Cardiac fibroblast (primary cell): ENCODE data around the gene KRT6A.
A peak's percentile ranks its signal among the peaks of the same experiment; 100 is the strongest.
"Not testable (repeated sequence)": the region's sequence is repeated elsewhere in the genome, so short reads cannot be mapped to it uniquely, and the experiment has no call there.

ENCODE experiments used
- DNase-seq, 2 donors: peaks; one replicate each; pipeline versions ENCODE4 v3.0.0 to v3.0.0-alpha.2; 2010; ENCODE audit warnings: low read depth in 2 of 2
- H3K4me3 ChIP-seq, 2 donors: replicated peaks in 1 of 2; 1 replicate in 1 of 2; 2 replicates in 1 of 2; pipeline ENCODE4 v1.5.1; 2011; ENCODE audit warnings: low read depth in 2 of 2, low read length in 2 of 2, mild to moderate bottlenecking in 2 of 2, moderate library complexity in 1 of 2
- TF ChIP-seq, protein P1 (sequence below): IDR thresholded peaks from one replicate; pipeline ENCODE4 v1.5.1; 2011; ENCODE audit warnings: low read depth, mild to moderate bottlenecking, low read length, inconsistent platforms

KRT6A gene

DNA sequence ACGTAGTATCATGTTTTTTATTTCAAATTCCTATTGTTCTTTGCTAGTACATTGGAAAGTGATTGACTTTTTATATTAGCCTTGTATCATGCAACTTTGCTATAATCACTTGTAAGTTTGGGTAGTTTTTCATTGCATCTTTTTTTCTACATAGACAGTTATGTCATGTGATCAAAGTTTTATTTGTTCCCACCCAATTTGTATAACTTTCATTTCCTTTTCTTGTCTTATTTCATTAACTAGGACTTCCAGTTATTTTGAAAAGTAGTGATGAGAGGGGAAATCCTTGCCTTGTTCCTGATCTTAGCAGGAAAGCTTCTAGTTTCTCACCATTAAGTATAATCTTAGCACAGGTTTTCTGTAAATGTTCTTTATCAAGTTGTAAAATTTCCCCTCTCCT lies 9.8 kb upstream of the KRT6A start:
- H3K4me3 ChIP-seq = no peak overlapping the region
- TF ChIP-seq, protein P1, sequence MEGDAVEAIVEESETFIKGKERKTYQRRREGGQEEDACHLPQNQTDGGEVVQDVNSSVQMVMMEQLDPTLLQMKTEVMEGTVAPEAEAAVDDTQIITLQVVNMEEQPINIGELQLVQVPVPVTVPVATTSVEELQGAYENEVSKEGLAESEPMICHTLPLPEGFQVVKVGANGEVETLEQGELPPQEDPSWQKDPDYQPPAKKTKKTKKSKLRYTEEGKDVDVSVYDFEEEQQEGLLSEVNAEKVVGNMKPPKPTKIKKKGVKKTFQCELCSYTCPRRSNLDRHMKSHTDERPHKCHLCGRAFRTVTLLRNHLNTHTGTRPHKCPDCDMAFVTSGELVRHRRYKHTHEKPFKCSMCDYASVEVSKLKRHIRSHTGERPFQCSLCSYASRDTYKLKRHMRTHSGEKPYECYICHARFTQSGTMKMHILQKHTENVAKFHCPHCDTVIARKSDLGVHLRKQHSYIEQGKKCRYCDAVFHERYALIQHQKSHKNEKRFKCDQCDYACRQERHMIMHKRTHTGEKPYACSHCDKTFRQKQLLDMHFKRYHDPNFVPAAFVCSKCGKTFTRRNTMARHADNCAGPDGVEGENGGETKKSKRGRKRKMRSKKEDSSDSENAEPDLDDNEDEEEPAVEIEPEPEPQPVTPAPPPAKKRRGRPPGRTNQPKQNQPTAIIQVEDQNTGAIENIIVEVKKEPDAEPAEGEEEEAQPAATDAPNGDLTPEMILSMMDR = no peak
- DNase-seq = no peak

DNA sequence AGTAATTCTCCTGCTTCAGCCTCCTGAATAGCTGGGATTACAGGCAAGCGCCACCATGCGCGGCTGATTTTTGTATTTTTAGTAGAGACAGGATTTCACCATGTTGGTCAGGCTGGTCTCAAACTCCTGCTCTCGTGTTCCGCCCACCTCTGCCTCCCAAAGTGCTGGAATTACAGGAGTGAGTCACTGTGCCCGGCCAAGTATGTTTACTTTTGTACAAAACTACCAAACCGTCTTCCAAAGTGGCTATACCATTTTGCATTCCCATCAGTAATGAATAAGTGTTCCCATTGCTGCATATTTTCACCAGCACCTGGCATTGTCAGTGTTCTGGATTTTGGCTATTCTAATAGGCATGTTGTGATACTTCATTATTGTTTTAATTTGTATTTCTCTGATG lies 8.4 kb upstream of the KRT6A start:
- H3K4me3 ChIP-seq = no peak overlapping the region
- peak in 1 of 2 donors; percentile 28 for DNase-seq
- TF ChIP-seq, protein P1 = no peak

DNA sequence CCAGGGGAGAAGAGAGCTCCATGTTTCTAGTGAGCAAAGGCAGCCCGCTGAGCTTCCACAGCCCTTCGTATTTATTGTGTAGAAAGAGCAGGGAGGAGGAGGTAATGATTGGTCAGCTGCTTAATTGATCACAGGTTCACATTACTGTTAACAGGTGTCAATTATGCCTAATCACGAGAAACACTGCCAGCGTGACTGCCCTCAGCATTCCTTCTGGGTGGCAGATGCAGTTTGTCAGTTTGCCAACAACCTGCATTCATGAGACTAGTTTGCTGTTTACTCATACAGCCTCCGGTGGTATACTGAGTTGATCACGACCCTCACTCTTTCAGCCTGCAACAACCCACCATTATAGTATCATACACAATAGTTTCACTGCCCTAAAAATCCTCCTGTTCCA lies 7.5 kb upstream of the KRT6A start:
- not testable (repeated sequence) for DNase-seq, H3K4me3 ChIP-seq

DNA sequence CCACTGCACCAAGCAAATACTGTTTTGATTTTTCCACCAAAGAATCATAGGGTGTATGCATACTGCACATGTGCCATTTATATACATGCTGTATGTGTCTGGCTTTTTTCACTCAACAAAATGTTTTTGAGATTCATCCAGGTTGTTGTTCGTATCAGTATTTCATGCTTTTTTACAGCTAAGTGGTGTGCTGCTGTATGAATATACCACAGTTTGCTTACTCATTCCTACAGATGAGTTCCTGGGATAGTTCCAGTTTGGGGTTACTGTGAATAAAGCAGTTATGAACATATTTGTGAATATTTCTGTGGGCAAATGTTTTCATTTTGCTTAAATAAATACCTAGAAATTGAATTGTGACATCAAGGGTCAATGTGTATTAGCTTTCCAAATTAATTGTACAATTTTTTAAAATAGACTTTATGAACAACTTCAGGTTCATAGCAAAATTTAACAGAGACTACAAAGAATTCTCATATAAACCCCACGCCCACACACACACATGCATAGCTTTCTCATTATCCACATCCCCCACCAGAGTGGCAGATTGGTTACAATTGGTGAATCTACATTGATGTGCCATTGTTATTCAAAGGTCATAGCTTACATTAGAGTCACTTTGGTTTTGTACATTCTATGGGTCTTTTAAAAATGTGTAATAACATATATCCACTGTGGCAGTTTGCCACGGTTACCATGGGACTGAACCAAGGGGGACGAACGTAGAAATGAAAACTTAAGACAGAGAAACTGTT lies 6.9 kb upstream of the KRT6A start:
- DNase-seq = peak in 1 of 2 donors; percentile 78
- TF ChIP-seq, protein P1 = no peak

DNA sequence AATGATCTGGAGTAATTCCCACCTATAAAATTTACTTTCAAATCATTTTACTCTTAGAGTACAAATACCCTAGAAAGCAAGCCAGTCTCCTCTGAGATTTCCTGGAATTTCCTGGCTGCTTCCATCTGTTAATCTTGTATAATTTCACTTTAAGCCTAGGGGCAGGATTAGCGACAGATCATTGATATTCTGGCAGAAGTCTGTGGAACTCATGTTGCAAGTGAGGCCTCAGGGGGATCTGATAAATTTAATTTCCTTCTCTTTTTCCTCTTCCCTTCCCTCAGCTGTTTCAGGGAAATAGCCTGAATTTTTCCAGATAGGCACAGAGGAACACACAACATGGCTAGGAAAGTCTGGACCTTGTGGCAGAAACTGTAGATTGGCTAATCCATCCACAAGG lies 5.9 kb upstream of the KRT6A start:
- DNase-seq = no peak

More for the DNA sequence above, 6.9 kb upstream of the KRT6A start:
- no peak overlapping the region for H3K4me3 ChIP-seq

DNA sequence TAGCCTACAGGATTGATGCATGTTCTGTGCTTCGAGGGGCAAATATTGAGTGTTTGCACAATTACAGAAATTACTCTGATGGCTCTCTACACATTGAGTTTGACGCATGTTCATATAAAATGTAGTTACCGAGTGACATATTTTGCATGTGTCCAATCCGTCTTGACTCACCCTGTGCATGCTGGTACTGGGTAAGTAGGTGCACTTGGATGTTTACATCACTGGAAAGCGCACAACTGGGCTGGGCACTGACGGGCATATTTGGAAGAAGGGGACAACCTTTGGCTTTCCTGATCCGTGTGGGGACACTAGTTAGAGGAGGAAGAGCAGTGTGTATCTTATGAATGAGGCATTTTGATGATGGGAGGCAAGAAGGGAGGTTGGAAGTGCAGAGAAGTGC lies 4.9 kb upstream of the KRT6A start:
- TF ChIP-seq, protein P1 = no peak
- DNase-seq = no peak
- H3K4me3 ChIP-seq = no peak overlapping the region

More for the DNA sequence above, 5.9 kb upstream of the KRT6A start:
- TF ChIP-seq, protein P1 = no peak
- no peak overlapping the region for H3K4me3 ChIP-seq

DNA sequence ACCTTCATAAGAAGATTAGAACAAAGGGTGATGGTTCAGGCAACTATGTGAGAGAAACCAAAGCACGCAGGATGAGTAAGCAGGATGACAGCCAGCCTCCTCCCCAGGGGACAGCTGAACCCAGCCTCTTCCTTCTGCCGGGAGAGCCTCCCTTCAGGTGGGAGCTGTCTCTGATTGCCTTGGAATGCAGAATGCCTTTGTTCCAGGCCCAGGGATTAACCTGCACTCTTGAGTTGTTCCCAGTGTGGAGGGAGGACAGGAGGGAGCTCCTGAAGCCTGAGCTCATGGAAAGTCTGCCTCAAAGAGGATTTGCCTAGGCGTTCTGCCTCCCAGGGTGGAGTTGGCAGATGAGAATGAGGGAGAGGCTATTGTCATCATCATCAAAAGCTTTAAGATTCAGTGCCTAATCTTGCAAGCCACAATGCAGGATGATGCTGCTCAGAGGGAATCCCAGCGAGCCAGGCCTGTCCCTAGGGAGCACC lies 3.6 kb upstream of the KRT6A start:
- DNase-seq = peak; percentile 69 to 97
- TF ChIP-seq, protein P1 = no peak
- H3K4me3 ChIP-seq = no peak overlapping the region
